K562 (cell line): ENCODE measurements around the gene BRWD1. TPM values are rescaled to one million over a fixed set of nuclear protein-coding genes. Genes with fewer than 3 reads are reported as not detected.

Experiments used
- CBFA2T2 ChIP-seq: fragments of 450-650 bp; conservative IDR thresholded peaks from 2 replicates; pipeline ENCODE4 v1.6.1; 2017; ENCODE audit warnings: mild to moderate bottlenecking
- CBFA2T3 ChIP-seq: fragments of 450-650 bp; IDR thresholded peaks from 2 replicates; pipeline ENCODE4 v1.6.1; 2017
- CHCHD3 ChIP-seq: fragments of 250-450 bp; sonication (Bioruptor Pico); IDR thresholded peaks from 2 replicates; pipeline ENCODE4 v2.1.2; 2022; ENCODE audit warnings: mild to moderate bottlenecking
- E2F8 ChIP-seq: fragments of 450-650 bp; IDR thresholded peaks from 2 replicates; pipeline ENCODE4 v1.7.1; 2018; ENCODE audit warnings: mild to moderate bottlenecking, low read depth; ENCODE audit not compliant: partially characterized antibody
- EGR1 ChIP-seq: fragments of 450-650 bp; conservative IDR thresholded peaks from 2 replicates; pipeline ENCODE4 v1.6.1; 2017; ENCODE audit warnings: mild to moderate bottlenecking
- ETV1 ChIP-seq: fragments of 450-650 bp; conservative IDR thresholded peaks from 2 replicates; pipeline ENCODE4 v1.6.1; 2016; ENCODE audit warnings: missing genetic modification characterization, control low read depth, low read depth, missing compliant biosample characterization
- HDAC1 ChIP-seq, 2 experiments: fragments of 450-650 bp; IDR thresholded peaks; 2 replicates each; pipeline ENCODE4 v1.6.1; 2016 to 2017; ENCODE audit warnings: inconsistent platforms in 1 of 2, mild to moderate bottlenecking in 1 of 2, moderate library complexity in 1 of 2
- HNRNPL ChIP-seq: fragments of 200-400 bp; formaldehyde crosslinking; IDR thresholded peaks from 2 replicates; pipeline ENCODE4 v1.6.1; 2017; ENCODE audit warnings: low read depth, mild to moderate bottlenecking, low read length
- KAT2B ChIP-seq: IDR thresholded peaks from one replicate; pipeline ENCODE4 v1.6.1; 2012; ENCODE audit warnings: low read depth, mild to moderate bottlenecking, control low read depth, inconsistent platforms, low read length, moderate library complexity
- NR1H2 ChIP-seq: sonication (generic); formaldehyde crosslinking; IDR thresholded peaks from 2 replicates; pipeline ENCODE4 v1.4.0; 2020; ENCODE audit warnings: mild to moderate bottlenecking, missing genetic modification reagents
- RB1 ChIP-seq: fragments of 450-650 bp; IDR thresholded peaks from 2 replicates; pipeline ENCODE4 v1.6.1; 2017; ENCODE audit warnings: low read depth, mild to moderate bottlenecking
- RNF219 ChIP-seq: fragments of 250-450 bp; sonication (Bioruptor Pico); IDR thresholded peaks from 2 replicates; pipeline ENCODE4 v1.5.0; 2022; ENCODE audit warnings: mild to moderate bottlenecking
- SUPT5H ChIP-seq: fragments of 450-650 bp; IDR thresholded peaks from 2 replicates; pipeline ENCODE4 v1.6.1; 2016
- TARDBP ChIP-seq: fragments of 450-650 bp; IDR thresholded peaks from 2 replicates; pipeline ENCODE4 v1.6.1; 2016
- THAP7 ChIP-seq: fragments of 250-450 bp; sonication (Bioruptor Pico); IDR thresholded peaks from 2 replicates; pipeline ENCODE4 v1.5.0; 2021
- ZNF740 ChIP-seq, 3 experiments: fragments of 200-800 bp in 1 of 3; sonication (Bioruptor generic) in 1 of 3; sonication (generic) in 1 of 3; formaldehyde crosslinking in 1 of 3; IDR thresholded peaks; 2 replicates each; pipeline versions ENCODE4 v1.6.1 to v1.8.0; 2016 to 2022; ENCODE audit warnings: mild to moderate bottlenecking in 2 of 3, missing compliant biosample characterization in 2 of 3, missing genetic modification characterization in 2 of 3, missing genetic modification reagents in 1 of 3
- polyA plus RNA-seq, 8 experiments: library from polyadenylated mRNA; depleted of rRNA in 4 of 8; stranded (reverse) in 5 of 8; unstranded in 3 of 8; fragments of >200 nt; fragmentation: Nextera tagmentation in 2 of 8; fragmentation: Illumina TruSeq in 1 of 8; extraction: Ambion mirVana in 2 of 8; extraction: Trizol in 1 of 8; gene quantifications; 2 replicates each; pipeline versions ENCODE4 v1.2.1 to v1.2.3, GENCODE V29; 2011 to 2014; ENCODE audit warnings: inconsistent platforms in 1 of 8, missing spikeins in 1 of 8
- total RNA-seq, 7 experiments: library from RNA; depleted of rRNA in 6 of 7; stranded (reverse); fragments of >200 nt in 6 of 7; fragmentation: Illumina TruSeq in 2 of 7; extraction: Trizol in 2 of 7; gene quantifications; 2 replicates each; pipeline versions ENCODE4 v1.2.1 to v1.2.3, GENCODE V29; 2011 to 2021; ENCODE audit warnings: low replicate concordance in 1 of 7

Gene BRWD1
- total and polyA plus RNA-seq, 9 of the 15 experiments (the other 6 are each of a cell fraction or from before 2014, with no cell fraction given), result 10.1 to 60.2 (median 34.1) TPM

GRCh38 chr21:39208624-39209333, 104.7 kb downstream of the BRWD1 start (continued):
- TF ChIP-seq ETV1 (tag), result no peak
- TF ChIP-seq CHCHD3, result no peak
- no peak for TF ChIP-seq THAP7 (CRISPR knock-in tag)
- TF ChIP-seq SUPT5H, result no peak
- TF ChIP-seq CBFA2T2, result no peak
- no peak for TF ChIP-seq HNRNPL
- no peak for TF ChIP-seq NR1H2 (CRISPR knock-in tag)
- TF ChIP-seq KAT2B, result peak; percentile 83
- no peak for TF ChIP-seq TARDBP
- no peak for TF ChIP-seq RB1
- no peak for TF ChIP-seq EGR1
- TF ChIP-seq ZNF740 (CRISPR knock-in tag; IDR thresholded peaks at IDR 0.05), result no peak
- peak in 1 of 2 experiments; percentile 79; a peak in 1 of 4 replicates for TF ChIP-seq ZNF740 (tag; IDR thresholded peaks at IDR 0.05)
- TF ChIP-seq RNF219 (CRISPR knock-in tag), result no peak
- TF ChIP-seq HDAC1 (IDR thresholded peaks at IDR 0.05), result no peak
- peak; percentile 17; the same call in 1 of the 2 replicates for TF ChIP-seq CBFA2T3
- TF ChIP-seq E2F8, result peak; percentile 54
